ENCODE measurements around the gene RARRES2. TPM values are rescaled to one million over a fixed set of nuclear protein-coding genes. Genes with fewer than 3 reads are reported as not detected.

The RARRES2 gene
- polyA plus RNA-seq, 1 of the 3 experiments (the other 2 are of a cell fraction) = 0.43 TPM

GRCh38 chr7:150324373-150324961, 17.0 kb downstream of the RARRES2 start:
- Histone ChIP-seq H3K4me2 (no peak overlapping the region), H3K27ac (ENCODE audit: low read depth in 2 of 2, low read length in 1 of 2) (no peak overlapping the region), H3K9ac (no peak overlapping the region), H2AFZ (ENCODE audit: low read depth) (no peak overlapping the region), H4K20me1 (ENCODE audit: insufficient read depth) (no peaks in the 10 kb centered on the region), H3K79me2 (ENCODE audit: insufficient read depth) (no peaks in the 10 kb centered on the region), H3K36me3 (replicated peaks in 1 of 2; ENCODE audit: control insufficient read depth in 1 of 2, insufficient read depth in 2 of 2, low read length in 1 of 2) (no peaks in the 10 kb centered on the region), H3K27me3 (ENCODE audit: insufficient read depth) (peaks cover 5% of the 10 kb centered on the region; the same call in 1 of the 2 replicates), H3K9me2 (no peaks in the 10 kb centered on the region), H3K9me3 (no peaks in the 10 kb centered on the region), H3F3A (replicated peaks; ENCODE audit: insufficient read depth) (no peaks in the 10 kb centered on the region), H3K4me1 (ENCODE audit: control insufficient read depth in 1 of 2, insufficient read depth in 2 of 2, low read depth in 1 of 2, low read length in 1 of 2) (peaks cover 0 to 7% of the 10 kb centered on the region in 2 experiments; a peak in 1 of 4 replicates), H3K4me3 (ENCODE audit: low read depth in 2 of 2, low read length in 1 of 2) (peak overlapping the region in 1 of 2 experiments; percentile 48; a peak in 1 of 4 replicates)
- peak; percentile 52 for DNase-seq
- WGBS (ENCODE audit: low lambda C conversion rate) = 91% methylated on average over 11 of the region's 12 CpGs
- no peak for TF ChIP-seq RFX5 (IDR thresholded peaks at IDR 0.05; ENCODE audit: low read length)
- TF ChIP-seq USF2 (IDR thresholded peaks at IDR 0.05; ENCODE audit: borderline replicate concordance, low read depth, low read length) = no peak
- TF ChIP-seq GABPA (IDR thresholded peaks at IDR 0.05; ENCODE audit: low read depth) = no peak
- ChIA-PET POLR2A (interaction anchor here (2.1 kb wide), 1 partner anchor 11 kb away, joined by 4 read pairs; no protein-coding TSS in a partner anchor), CTCF (interaction anchor here (1.0 to 1.6 kb wide), 4 partner anchors 7 to 441 kb away, joined by 3 to 9 read pairs (median 4); no protein-coding TSS in a partner anchor)

GRCh38 chr7:150323682-150324372, 17.6 kb downstream of the RARRES2 start:
- peak; percentile 54 for DNase-seq
- TF ChIP-seq EP300 (IDR thresholded peaks at IDR 0.05; ENCODE audit: borderline replicate concordance in 1 of 2, low read depth in 1 of 2, low read length in 1 of 2) (no peak), NFIC (IDR thresholded peaks at IDR 0.05; ENCODE audit: borderline replicate concordance) (no peak), TCF12 (IDR thresholded peaks at IDR 0.05) (no peak), SIN3A (IDR thresholded peaks at IDR 0.05; ENCODE audit: borderline replicate concordance, low read depth, low read length) (no peak), PBX3 (IDR thresholded peaks at IDR 0.05) (no peak), FOXM1 (IDR thresholded peaks at IDR 0.05; ENCODE audit: low read depth) (no peak), FOSL2 (IDR thresholded peaks at IDR 0.05; ENCODE audit: borderline replicate concordance, low read depth) (no peak), ELF1 (IDR thresholded peaks at IDR 0.05) (no peak), EZH2phosphoT487 (IDR thresholded peaks at IDR 0.05; ENCODE audit: borderline replicate concordance, low read depth) (no peak)
- Histone ChIP-seq H3K27me3 (ENCODE audit: insufficient read depth) (peaks cover 5% of the 10 kb centered on the region; the same call in 1 of the 2 replicates), H2AFZ (ENCODE audit: low read depth) (peak overlapping the region; percentile 78; the same call in 1 of the 2 replicates), H3K27ac (ENCODE audit: low read depth in 2 of 2, low read length in 1 of 2) (peak overlapping the region in 1 of 2 experiments; percentile 58; a peak in 1 of 4 replicates), H3K9me3 (no peaks in the 10 kb centered on the region), H4K20me1 (ENCODE audit: insufficient read depth) (no peaks in the 10 kb centered on the region), H3K9me2 (no peaks in the 10 kb centered on the region), H3K36me3 (replicated peaks in 1 of 2; ENCODE audit: control insufficient read depth in 1 of 2, insufficient read depth in 2 of 2, low read length in 1 of 2) (no peaks in the 10 kb centered on the region), H3K4me1 (ENCODE audit: control insufficient read depth in 1 of 2, insufficient read depth in 2 of 2, low read depth in 1 of 2, low read length in 1 of 2) (peaks cover 0 to 7% of the 10 kb centered on the region in 2 experiments; a peak in 1 of 4 replicates), H3K4me3 (ENCODE audit: low read depth in 2 of 2, low read length in 1 of 2) (peak overlapping the region; percentile 38 to 48), H3K9ac (no peak overlapping the region), H3K79me2 (ENCODE audit: insufficient read depth) (no peaks in the 10 kb centered on the region), H3K4me2 (peak overlapping the region; percentile 57; the same call in 1 of the 2 replicates), H3F3A (replicated peaks; ENCODE audit: insufficient read depth) (no peaks in the 10 kb centered on the region)
- ChIA-PET POLR2A (interaction anchor here (0.7 to 2.1 kb wide), 5 partner anchors 12 to 86 kb away, joined by 3 to 9 read pairs (median 3); partner anchors contain the start of gene REPIN1), CTCF (interaction anchor here (0.8 to 1.8 kb wide), 8 partner anchors 8 to 546 kb away, joined by 3 to 9 read pairs (median 4); partner anchors contain the start of gene REPIN1)
- 39% methylated on average over 16 of the region's 16 CpGs for WGBS (ENCODE audit: low lambda C conversion rate)

Measured in SK-N-SH (cell line).